NOMO-1 (cell line): Measurements from ENCODE around the gene GTF3A.
A peak's percentile ranks its signal among the peaks of the same experiment; 100 is the strongest.
"Not testable (repeated sequence)": the region's sequence is repeated elsewhere in the genome, so short reads cannot be mapped to it uniquely, and the experiment has no call there.

ENCODE experiments used
- DNase-seq, 2 experiments: peaks; one replicate each; lab custom pipeline; 2025; ENCODE audit not compliant: unreplicated experiment in 2 of 2; lab: John Stamatoyannopoulos, UW

GTF3A gene

GRCh38 chr13:27424246-27425157 lies at the start of gene GTF3A:
GTF3A (plus strand) TSS chr13:27424619.
- peak; percentile 93 to 97 for DNase-seq

DNA sequence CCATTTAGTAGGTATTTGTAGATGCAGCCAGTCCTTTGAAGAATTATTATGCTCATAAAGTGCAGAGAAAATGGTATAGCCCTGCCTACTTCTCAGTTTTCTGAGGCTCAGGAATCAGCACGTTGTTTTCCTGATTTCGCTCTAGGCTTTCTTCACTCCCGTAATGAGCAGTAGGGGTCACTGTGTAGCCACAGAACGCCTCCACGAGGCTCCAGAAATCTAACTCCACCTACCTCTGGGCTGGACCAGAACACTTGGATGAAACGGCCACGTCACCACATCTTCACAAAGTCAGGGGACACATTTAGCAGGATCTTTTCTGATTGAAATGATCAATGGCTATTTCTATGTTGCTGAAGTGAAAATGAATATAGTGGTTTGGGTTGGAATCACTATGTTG lies 49.8 kb upstream of the GTF3A start:
- DNase-seq, result peak; percentile 58 to 83

GRCh38 chr13:27375686-27376326 lies 48.6 kb upstream of the GTF3A start:
- DNase-seq, result peak in 1 of 2 experiments; percentile 20

DNA sequence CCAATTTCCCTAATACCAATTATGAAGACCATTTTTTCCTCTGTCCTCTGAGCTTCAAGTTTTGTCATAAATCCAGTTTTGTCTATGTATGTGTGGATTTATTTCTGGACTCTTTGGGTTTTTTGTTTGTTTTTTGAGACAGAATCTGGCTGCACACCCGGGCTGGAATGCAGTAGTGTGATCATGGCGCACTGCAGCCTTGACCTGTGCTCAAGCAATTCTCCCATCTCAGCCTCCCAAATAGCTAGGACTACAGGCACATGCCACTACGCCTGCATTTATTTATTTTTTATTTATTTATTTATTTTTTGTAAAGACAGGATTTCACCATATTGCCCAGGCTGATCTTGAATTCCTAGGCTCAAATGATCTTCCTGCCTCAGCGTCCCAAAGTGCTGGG lies 45.3 kb upstream of the GTF3A start:
- no peak for DNase-seq

- DNase-seq, result peak; percentile 75 to 77
These were observed 44.5 kb upstream of the GTF3A start for GRCh38 chr13:27379694-27380641.

DNA sequence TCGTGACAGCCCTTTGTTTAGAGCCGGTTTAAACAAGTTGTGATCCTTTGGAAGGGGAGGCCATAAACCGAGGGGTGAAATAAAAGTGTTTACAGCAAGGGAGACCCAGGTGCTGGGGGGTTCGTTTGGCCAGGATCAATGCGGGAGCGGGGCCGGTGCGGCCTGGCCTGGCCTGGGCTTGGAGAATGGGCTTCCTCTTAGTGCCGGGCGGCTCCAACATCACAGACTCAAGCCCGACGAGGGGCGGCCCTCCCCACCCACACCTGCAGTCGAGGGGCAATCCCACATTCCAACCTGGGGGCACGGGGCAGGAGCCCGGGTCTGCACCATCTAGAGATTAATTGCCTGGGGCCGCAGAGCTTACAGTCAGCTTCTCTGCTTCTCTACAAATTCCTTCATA lies 42.8 kb upstream of the GTF3A start:
- DNase-seq, result no peak

DNA sequence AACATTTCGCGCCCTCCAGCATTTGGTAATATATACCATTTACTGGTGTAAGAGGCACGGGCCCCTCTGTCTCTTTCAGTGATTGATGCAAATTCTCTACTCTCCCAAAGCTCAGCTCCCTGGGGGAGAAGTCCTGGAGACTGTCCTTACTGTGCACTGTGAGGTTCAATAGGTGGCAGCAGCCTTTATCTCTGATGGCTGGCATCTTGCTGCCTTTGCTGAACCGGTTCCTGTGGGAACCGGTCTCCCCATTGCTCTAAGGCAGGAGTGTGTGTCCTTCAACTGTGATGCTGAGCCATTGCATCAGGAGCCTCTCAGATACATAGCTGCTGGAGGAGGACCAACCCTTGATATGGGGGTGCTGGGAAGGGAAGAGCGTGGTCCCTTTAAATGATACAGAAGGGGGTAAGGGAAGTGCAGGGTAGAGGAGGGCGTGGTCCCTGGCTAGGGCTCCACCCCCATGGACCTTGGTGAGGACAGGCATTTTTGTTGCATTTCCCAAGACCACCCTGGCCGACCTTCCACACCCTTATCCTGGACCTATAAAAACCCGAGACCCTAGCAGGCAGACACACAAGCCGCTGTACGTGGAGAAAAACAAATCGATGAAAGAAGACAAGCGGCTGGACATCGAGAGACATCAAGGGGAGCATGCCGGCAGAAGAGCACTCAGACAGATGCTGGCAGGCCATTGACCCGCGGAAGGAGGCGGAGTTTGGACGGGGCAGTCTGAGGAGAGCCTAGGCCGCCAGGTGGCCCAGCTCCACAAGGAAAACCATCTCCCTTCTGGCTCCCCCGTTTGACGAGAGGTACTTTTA lies 41.1 kb upstream of the GTF3A start:
- no peak for DNase-seq

DNA sequence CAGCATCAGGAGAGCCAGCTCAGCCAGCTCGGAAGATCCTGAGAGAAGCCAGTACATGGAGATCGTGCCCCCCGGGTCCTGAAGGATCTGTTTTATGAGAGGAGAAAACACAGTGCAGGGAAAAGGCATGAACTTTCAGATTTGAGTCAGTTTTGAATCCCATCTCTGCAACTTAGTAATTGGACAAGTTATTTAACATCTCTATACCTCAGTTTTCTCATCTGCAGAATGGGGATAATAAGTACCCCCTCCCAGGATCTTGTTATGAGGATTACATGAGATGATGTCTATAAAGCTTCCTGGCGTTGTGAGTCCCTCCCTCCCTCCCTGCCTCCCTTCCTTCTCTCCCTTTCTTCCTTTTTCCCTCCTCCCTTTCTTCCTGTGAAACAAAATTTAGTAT lies 40.1 kb upstream of the GTF3A start:
- no peak for DNase-seq

DNA sequence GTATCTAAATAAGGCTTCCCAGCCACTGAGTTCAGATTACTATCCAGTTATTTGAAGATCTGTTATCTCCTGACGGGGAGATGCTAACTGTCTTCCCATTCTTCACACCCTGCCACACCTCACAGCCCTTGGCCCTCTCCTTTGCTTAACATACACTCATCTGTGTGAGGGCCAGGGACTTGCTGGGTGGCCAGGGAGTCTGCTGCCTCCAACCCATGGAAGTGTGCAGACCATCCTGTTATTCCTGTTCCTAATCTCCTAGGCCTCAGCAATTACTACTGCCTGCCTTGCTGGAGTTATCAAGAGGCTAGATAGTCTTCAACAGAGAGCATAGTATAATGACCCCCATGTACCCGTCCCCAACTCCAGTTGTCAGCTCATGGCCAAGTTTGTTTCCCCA lies 36.2 kb upstream of the GTF3A start:
- no peak for DNase-seq

DNA sequence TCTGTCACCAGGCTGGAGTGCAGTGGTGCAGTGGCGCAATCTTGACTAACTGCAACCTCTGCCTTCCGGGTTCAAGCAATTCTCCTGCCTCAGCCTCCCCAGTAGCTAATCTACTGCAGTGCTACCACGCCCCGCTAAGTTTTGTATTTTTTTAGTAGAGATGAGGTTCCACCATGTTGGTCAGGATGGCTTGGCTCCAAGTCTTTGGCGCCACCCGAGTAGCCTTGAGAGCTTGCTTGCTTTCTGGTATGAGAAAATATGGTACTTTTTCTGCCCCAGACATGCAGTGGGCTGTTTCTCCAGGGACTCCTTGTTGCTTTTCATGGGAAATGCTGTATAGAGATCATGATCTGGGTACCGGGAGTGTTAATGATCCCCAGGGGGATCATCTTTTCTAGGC lies 34.5 kb upstream of the GTF3A start:
- no peak for DNase-seq

DNA sequence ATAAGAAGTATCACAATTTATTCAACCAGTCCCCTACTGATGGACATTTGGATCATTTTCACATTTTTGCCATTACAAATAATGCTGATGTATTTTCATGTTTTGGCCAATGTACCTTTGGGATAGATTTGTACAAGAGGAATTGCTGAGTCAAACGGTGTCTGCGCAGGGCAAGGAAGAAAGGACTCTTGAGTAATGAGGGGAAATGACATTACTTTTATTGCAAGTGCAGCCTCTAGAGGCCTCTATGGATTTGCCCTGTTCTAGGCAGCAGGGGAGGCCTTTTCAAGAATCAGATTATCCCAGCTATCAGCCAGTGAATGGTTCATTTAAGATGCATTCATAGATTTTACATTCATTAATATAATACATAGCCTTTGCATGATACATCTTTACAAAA lies 32.9 kb upstream of the GTF3A start:
- peak; percentile 33 to 53 for DNase-seq

GRCh38 chr13:27393101-27393500 lies 31.3 kb upstream of the GTF3A start:
- DNase-seq, result no peak

DNA sequence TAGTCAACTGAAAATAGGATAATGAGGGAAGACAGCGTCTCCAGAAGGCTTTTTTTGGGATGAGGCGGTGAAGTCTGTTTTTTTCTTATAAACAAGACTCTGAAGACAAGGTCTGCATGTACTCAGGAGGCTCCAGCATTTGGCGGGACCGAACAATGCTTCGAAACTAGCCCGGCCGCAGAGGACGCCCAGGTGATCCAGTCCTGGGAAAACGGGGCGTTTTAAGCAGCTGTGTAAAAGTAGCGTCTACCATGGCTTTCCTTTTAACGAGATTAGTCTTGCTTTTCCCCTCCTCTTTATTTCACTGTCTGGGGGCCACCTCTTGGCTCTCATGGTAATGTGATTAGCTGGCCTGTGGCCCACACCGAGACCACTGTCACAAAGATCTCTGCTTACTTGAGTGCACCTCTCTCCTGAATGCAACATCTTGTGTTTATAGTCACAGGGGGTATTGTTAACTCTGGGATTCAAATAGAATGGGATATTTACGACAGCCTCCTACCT lies 29.4 kb upstream of the GTF3A start:
- no peak for DNase-seq

GRCh38 chr13:27396252-27396846 lies 28.1 kb upstream of the GTF3A start:
- DNase-seq, result no peak

- no peak for DNase-seq
These were observed 26.1 kb upstream of the GTF3A start for GRCh38 chr13:27398360-27398759.

- DNase-seq, result not testable (repeated sequence)
These were observed 24.0 kb upstream of the GTF3A start for GRCh38 chr13:27400405-27400804.

GRCh38 chr13:27401210-27401609 lies 23.2 kb upstream of the GTF3A start:
- DNase-seq, result peak; percentile 90 to 94

- no peak for DNase-seq
These were observed 21.2 kb upstream of the GTF3A start for GRCh38 chr13:27403203-27403678.

- no peak for DNase-seq
These were observed 20.6 kb upstream of the GTF3A start for GRCh38 chr13:27403727-27404385.
